H7 (cell line): ENCODE results near the gene METTL15. TPM values are rescaled to one million over a fixed set of nuclear protein-coding genes. Genes with fewer than 3 reads are reported as not detected.
"Not testable (repeated sequence)": the region's sequence is repeated elsewhere in the genome, so short reads cannot be mapped to it uniquely, and the experiment has no call there.

ENCODE experiments used
- DNase-seq: peaks from one replicate; pipeline ENCODE4 v3.0.0; 2012
- H3K27me3 ChIP-seq: 2 replicates; pipeline ENCODE4 v1.6.0; 2011; ENCODE audit warnings: mild to moderate bottlenecking, low read length; ENCODE audit not compliant: control insufficient read depth, insufficient read depth
- H3K36me3 ChIP-seq: replicated peaks from 2 replicates; pipeline ENCODE4 v1.5.1; 2011; ENCODE audit warnings: low read length; ENCODE audit not compliant: control insufficient read depth, insufficient read depth
- H3K4me3 ChIP-seq: 2 replicates; pipeline ENCODE4 v1.5.1; 2011; ENCODE audit warnings: low read depth, mild to moderate bottlenecking, control low read depth, low read length, moderate library complexity; ENCODE audit not compliant: insufficient read depth
- total RNA-seq: library from RNA; depleted of rRNA; stranded (reverse); fragments of >200 nt; shearing (Covaris generic); gene quantifications from 2 replicates; pipeline ENCODE4 v1.2.3, GENCODE V29; 2014

Gene METTL15
- total RNA-seq, 1 experiment from 2014 or later: 20.1 TPM

GRCh38 chr11:28102300-28102699 lies 5.9 kb upstream of the METTL15 start:
- not testable (repeated sequence) for DNase-seq, H3K27me3 ChIP-seq, H3K36me3 ChIP-seq, H3K4me3 ChIP-seq

GRCh38 chr11:28104425-28104824 lies 3.8 kb upstream of the METTL15 start:
- H3K4me3 ChIP-seq: no peak overlapping the region
- H3K36me3 ChIP-seq: no peaks in the 10 kb centered on the region
- no peak for DNase-seq
- H3K27me3 ChIP-seq: no peaks in the 10 kb centered on the region

DNA sequence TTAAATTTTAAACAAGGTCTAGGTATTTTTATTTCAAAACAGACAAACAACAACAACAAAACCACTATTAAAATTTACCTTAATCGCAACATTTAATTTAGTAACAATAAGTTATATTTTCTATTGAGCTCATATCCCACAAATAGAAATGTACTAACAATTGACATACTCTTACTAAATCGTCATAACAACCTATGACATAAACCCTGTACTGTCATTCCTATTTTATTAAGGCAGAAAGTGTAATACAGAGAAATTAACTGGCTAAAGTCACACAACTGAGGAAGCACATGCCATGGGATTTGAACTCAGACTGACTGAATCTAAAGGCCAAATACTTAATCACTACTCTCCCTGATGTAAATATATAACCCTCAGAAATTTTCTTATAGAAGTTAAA lies 3.2 kb upstream of the METTL15 start:
- no peak for DNase-seq
- no peak overlapping the region for H3K4me3 ChIP-seq
- no peaks in the 10 kb centered on the region for H3K36me3 ChIP-seq
- no peaks in the 10 kb centered on the region for H3K27me3 ChIP-seq

DNA sequence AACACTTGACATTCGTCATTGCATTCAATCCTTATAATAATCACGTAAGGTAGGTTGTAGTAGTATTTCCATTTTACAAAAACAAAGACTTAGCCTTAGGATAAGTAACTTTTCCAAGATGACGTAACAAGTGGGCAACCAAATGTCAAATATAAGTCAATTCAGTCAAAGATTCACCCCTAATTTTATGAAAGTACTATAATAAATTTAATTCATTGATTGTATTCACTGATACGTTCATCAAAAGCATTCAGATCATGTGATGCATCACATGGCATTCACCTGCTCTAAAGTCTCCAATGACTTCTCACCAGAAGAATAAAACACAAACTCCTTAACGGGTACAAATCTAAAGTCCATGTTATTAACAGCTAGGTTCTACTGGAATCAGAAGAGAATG lies 2.3 kb upstream of the METTL15 start:
- H3K36me3 ChIP-seq: no peaks in the 10 kb centered on the region
- H3K4me3 ChIP-seq: no peak overlapping the region
- H3K27me3 ChIP-seq: no peaks in the 10 kb centered on the region
- no peak for DNase-seq

DNA sequence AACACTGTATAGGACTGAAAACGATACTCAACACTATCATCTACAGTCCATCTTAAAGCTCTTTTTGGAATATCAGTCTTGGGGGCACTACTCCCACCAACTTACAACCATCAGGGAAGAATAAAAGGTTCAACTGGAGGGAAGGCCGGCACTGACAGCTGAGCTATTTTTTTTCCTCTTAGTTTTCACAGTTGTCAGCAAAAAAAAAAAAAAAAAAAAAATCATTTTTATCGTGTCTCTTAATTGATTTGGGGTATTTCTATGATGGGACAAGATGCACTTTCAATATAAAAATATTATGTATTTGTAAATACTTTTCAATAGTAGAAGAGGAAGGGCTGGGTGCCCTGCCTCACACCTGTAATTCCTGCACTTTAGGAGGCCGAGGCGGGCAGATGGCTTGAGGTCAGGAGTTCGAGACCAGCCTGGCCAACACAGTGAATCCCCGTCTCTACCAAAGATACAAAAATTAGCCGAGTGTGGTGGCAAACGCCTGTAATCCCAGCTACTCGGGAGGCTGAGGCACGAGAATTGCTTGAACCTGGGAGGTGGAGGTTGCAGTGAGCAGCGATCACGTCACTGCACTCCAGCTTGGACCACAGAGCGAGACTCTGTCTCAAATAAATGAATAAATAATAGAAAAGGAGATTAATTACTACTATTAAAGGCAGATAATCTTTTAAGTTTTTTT lies 1.7 kb upstream of the METTL15 start:
- H3K4me3 ChIP-seq: no peak overlapping the region
- H3K27me3 ChIP-seq: no peaks in the 10 kb centered on the region
- no peak for DNase-seq
- no peaks in the 10 kb centered on the region for H3K36me3 ChIP-seq

GRCh38 chr11:28107191-28107749 lies 918 bp upstream of the METTL15 start:
- DNase-seq: peak; percentile 4
- Histone ChIP-seq H3K27me3 (no peaks in the 10 kb centered on the region), H3K4me3 (peak overlapping the region; percentile 62), H3K36me3 (no peaks in the 10 kb centered on the region)

DNA sequence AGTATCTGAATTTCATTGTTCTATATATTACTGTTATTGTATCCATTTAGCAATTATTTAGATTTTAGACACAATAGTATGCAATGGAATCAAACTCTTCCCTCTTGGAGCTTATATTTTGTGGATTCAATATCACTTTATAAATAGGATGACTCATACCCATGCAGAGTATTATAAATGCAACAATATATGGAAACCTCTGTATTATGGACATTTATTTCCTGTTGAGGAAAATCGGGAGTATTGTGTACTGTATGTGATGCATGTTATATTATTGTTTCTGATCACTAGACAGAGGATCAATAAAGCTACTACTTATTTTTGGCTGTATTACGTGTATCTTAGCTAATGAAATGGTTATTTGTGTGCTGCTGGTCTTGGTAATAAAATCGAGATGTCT lies 770 bp downstream of the METTL15 start:
- Histone ChIP-seq H3K4me3 (no peak overlapping the region; the same call in 1 of the 2 replicates), H3K27me3 (no peaks in the 10 kb centered on the region), H3K36me3 (no peaks in the 10 kb centered on the region; the same call in 1 of the 2 replicates)
- no peak for DNase-seq

DNA sequence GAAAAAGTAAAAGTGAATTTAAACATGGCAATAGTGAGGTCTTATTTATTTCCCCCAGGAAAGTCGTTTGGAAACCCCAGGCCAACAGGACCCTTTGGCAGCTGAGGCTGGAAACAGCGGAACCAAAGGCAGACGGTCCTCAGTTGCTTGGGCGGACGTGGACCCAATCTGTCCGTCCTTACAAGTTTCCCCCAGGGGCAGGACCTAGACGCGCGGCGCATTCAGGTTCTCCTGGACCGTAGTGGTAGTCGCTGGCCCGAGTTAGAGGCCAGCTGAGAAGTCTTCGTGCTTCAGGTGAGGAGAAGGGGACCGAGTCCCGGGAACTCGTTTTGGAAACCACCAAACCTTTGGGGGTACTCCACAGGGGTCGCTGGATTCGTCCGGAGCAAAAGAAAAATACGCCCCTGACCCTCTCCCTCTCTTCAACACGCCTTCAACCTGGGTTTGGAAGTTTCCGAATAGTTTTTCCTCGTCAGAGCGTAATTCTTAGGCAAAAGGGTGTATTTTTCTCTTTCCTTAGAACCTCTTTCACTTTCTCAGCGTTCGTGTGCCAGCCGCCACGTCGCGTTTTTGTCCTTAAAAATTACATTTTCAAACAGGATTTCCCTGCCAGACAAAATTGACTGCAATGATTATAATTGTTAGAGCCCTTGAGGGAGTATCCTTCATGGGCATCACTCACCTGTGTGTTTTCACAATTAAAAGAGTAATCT lies 2.1 kb downstream of the METTL15 start:
- H3K4me3 ChIP-seq: peak overlapping the region; percentile 58
- peak; percentile 9 for DNase-seq
- no peaks in the 10 kb centered on the region for H3K27me3 ChIP-seq
- H3K36me3 ChIP-seq: no peaks in the 10 kb centered on the region; the same call in 1 of the 2 replicates

GRCh38 chr11:28110821-28111200 lies 2.6 kb downstream of the METTL15 start:
- H3K36me3 ChIP-seq: peaks cover 1% of the 10 kb centered on the region; the same call in 1 of the 2 replicates
- H3K4me3 ChIP-seq: peak overlapping the region; percentile 58
- no peaks in the 10 kb centered on the region for H3K27me3 ChIP-seq
- DNase-seq: no peak

DNA sequence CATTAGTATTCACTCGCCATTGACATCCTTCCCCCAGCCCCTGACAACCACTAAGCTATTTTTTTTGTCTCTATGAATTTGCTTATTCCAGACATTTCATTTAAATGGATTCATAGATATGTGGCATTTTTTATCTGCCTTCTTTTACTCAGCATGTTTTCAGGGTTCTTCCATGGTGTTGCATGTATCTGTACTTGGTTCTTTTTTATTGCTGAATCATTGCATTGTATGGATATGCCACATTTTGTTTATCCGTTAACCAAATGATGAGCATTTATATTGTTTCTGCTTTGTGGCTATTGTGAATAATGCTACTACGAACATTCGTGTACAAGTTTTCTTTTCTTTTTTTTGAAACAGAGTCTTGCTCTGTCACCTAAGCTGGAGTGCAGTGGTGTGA lies 5.9 kb downstream of the METTL15 start:
- Histone ChIP-seq H3K36me3 (peaks cover 1% of the 10 kb centered on the region), H3K4me3 (no peak overlapping the region), H3K27me3 (no peaks in the 10 kb centered on the region)
- no peak for DNase-seq

DNA sequence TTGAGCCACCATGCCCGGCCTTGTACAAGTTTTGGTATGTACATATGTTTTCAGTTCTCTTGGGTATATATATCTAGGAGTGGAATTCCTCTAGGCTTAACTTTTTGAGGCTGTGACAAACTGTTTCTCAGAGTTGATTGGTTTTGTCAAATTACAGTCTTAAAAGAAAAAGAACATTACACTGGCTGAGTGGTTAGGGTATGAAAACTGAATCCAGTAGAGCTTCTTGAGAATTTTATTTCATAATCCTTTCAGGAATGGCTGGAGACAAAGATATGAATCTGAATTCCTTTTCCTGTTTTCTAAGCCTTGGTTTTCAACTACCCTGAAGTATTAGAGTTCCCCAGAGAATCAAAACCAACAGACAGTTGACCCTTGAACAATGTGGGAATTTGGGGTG lies 6.5 kb downstream of the METTL15 start:
- no peak overlapping the region for H3K4me3 ChIP-seq
- no peak for DNase-seq

GRCh38 chr11:28117712-28118111 lies 9.5 kb downstream of the METTL15 start:
- H3K4me3 ChIP-seq: no peak overlapping the region
- H3K27me3 ChIP-seq: no peaks in the 10 kb centered on the region
- H3K36me3 ChIP-seq: peaks cover 1% of the 10 kb centered on the region
- no peak for DNase-seq

More for the DNA sequence above, 6.5 kb downstream of the METTL15 start:
- Histone ChIP-seq H3K36me3 (peaks cover 1% of the 10 kb centered on the region), H3K27me3 (no peaks in the 10 kb centered on the region)

DNA sequence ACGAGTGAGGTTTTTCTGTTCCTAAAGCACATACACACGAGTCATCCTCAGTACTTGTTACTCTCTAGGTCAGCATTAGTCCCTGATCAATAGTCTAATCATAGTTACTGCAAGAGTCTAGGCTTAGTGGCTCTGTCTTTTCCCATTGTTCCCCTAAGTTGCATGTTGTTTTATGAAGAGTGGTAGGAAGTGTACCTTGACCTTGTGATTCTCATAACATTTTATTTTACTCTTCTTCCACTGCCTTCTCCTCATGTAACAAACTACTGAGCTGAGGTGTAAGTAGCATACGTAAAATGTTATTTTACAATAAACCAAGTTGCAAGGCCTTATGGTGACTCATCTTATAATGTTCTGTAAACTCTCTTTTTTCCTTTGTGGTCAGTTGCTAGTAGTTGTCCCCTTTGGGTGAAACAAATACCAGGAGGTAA lies 15.0 kb downstream of the METTL15 start:
- no peaks in the 10 kb centered on the region for H3K27me3 ChIP-seq
- DNase-seq: no peak
- no peak overlapping the region for H3K4me3 ChIP-seq
- no peaks in the 10 kb centered on the region for H3K36me3 ChIP-seq

GRCh38 chr11:28132548-28132947 lies 24.4 kb downstream of the METTL15 start:
- Histone ChIP-seq H3K4me3 (no peak overlapping the region), H3K27me3 (no peaks in the 10 kb centered on the region)

DNA sequence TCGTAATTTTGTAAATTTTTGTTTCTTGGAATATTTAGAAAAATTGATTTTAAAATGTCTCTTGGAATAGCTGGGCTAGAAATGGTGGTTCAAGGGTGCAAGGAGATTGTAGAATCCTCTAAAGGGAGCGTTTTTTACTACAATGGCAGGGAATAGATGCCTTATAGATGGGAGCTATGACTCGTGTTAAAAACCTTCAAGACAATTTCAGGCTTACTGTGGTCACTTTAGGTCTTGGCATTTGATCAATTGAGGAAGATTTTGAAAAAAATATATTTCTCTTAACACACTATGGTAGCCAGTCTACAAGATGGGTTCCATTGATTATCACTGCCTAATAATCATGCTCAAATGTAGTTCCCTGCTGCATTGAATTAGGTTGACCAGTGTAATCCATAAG lies 25.0 kb downstream of the METTL15 start:
- H3K27me3 ChIP-seq: no peaks in the 10 kb centered on the region
- DNase-seq: no peak
- H3K4me3 ChIP-seq: no peak overlapping the region
- peaks cover 1% of the 10 kb centered on the region; the same call in 1 of the 2 replicates for H3K36me3 ChIP-seq

More at GRCh38 chr11:28132548-28132947, 24.4 kb downstream of the METTL15 start:
- no peak for DNase-seq
- peaks cover 1% of the 10 kb centered on the region; the same call in 1 of the 2 replicates for H3K36me3 ChIP-seq
